WI38 (cell line): Measurements from ENCODE around the gene CD96.
A peak's percentile ranks its signal among the peaks of the same experiment; 100 is the strongest.

Experiments
- H3K4me3 ChIP-seq: 2 replicates; pipeline ENCODE4 v1.5.1; 2011; ENCODE audit warnings: low read depth, mild to moderate bottlenecking, control low read depth, low read length
- TF ChIP-seq, protein P1 (sequence below): IDR thresholded peaks from 2 replicates; pipeline ENCODE4 v1.5.1; 2012; ENCODE audit warnings: low read depth, mild to moderate bottlenecking, control low read depth, low read length

CD96 gene

DNA sequence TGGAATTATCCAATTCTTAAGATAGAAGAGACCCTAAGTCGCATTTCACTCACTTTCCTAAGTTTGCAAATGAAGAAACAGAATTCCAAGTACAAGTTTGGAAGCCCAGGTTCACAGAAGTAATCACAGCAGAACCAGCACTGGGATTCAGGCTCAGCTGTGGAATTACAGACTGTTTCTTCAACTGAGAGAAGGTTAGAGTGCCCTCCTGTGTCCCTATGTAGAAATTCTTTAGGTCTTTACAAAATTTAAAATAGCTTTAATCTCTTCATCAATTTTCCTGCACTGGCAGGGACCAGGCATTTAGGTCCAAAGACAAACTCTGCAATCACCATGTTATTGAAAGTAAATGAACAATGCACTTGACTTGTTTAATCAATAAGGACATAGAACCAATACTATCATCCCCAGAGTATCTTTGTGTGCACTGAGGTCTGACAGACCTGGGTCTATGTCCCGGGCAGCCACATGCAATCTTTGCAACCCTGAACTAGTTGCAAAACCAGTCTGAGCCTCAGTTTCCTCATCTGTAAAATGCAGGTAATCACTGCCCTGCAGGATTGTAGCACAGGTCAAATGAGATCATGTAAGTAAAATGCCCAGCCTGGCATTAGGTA is 149.4 kb downstream of the CD96 start:
- TF ChIP-seq, protein P1, sequence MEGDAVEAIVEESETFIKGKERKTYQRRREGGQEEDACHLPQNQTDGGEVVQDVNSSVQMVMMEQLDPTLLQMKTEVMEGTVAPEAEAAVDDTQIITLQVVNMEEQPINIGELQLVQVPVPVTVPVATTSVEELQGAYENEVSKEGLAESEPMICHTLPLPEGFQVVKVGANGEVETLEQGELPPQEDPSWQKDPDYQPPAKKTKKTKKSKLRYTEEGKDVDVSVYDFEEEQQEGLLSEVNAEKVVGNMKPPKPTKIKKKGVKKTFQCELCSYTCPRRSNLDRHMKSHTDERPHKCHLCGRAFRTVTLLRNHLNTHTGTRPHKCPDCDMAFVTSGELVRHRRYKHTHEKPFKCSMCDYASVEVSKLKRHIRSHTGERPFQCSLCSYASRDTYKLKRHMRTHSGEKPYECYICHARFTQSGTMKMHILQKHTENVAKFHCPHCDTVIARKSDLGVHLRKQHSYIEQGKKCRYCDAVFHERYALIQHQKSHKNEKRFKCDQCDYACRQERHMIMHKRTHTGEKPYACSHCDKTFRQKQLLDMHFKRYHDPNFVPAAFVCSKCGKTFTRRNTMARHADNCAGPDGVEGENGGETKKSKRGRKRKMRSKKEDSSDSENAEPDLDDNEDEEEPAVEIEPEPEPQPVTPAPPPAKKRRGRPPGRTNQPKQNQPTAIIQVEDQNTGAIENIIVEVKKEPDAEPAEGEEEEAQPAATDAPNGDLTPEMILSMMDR = peak; percentile 35; the same call in 1 of the 2 replicates
- H3K4me3 ChIP-seq = no peak overlapping the region

- TF ChIP-seq, protein P1 = no peak
- H3K4me3 ChIP-seq = no peak overlapping the region
Measured at GRCh38 chr3:111692593-111693552, 150.9 kb downstream of the CD96 start.

DNA sequence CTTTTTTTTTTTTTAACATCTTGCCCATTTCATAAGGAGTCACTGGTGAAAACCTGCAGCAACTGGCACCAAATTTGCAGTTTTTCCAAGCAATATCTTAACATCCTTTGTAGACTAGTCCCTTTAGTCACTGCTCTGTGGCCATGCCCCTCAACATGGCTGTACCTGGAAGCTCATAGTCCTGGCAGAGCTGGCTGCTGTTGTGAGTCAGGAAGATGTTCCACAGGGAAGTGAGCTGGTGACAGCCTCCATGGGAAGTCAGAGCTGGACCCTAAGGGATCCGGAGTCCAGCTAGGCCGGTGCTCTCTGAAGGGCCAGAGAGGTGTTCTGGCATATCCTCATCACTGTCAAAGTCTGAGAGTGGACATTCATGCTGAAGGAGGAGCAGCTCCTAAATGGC is 152.5 kb downstream of the CD96 start:
- TF ChIP-seq, protein P1 = no peak
- H3K4me3 ChIP-seq = no peak overlapping the region

DNA sequence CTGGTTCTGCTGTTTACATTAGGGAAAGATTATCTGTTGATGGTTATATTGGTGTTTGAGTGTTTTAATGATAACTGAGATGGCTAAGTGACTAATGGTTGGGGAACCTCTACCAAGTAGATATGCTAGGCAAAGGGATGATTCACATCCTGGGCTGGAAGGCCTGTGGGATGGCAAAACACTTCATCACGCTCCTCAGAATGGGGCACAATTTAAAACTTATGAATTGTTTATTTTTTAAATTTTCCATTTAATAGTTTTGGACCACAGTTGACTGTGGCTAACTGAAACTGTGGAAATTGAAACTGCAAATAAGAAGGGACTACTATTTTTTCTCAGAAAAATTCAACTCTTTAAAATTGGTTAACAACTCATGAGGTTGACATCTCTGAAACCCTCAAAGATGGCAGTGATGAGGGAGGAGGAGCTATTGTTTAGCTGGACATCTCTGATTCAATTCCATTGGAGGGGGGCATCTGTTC is 153.7 kb downstream of the CD96 start:
- H3K4me3 ChIP-seq = no peak overlapping the region
- TF ChIP-seq, protein P1 = no peak

DNA sequence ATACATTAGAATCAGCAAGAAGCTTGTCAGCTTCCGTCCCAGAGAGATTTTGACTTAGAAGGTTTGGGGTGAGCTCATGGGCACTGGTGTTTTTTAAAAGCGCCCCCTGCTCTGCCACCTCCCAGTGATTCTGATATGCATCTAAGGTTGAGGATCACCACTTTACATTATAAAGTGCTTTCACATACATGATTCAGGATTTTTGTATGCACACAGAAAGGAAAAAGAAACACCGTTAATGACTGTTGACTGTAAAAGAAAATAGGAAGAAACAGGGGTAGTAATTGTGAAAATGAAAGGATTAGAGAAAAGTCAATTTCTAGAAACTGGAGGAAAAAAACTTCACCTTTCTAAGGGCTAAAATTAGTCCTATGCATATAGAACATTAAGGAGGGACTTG is 158.1 kb downstream of the CD96 start:
- TF ChIP-seq, protein P1 = no peak
- no peak overlapping the region for H3K4me3 ChIP-seq

GRCh38 chr3:111701292-111701906 is 159.4 kb downstream of the CD96 start:
- no peak overlapping the region for H3K4me3 ChIP-seq

More at GRCh38 chr3:111701292-111701906, 159.4 kb downstream of the CD96 start:
- TF ChIP-seq, protein P1 = no peak
